NCI-H1105 (cell line): ENCODE measurements around the gene NABP1.

Experiments
- DNase-seq: peaks from one replicate; lab custom pipeline; 2025; lab: John Stamatoyannopoulos, UW

Gene NABP1

DNA sequence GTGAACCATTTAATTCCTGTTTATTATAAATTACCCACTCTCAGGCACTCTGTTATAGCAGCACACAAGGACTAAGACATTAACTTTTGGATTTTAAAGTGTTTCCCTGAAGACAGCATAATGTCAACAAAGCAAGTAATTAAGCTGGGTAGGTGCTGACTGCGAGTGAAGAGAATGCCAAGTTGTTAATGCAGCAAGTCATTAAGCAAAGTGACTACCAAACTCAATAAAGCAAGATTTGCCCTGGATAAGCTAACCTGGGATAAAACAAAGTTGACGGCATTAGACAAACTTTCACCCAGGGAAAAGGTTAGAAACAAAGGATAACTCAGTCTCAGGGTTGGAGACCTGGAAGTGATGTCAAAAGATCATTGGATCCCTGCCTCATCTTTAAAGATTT is 28.4 kb upstream of the NABP1 start:
- no peak for DNase-seq

DNA sequence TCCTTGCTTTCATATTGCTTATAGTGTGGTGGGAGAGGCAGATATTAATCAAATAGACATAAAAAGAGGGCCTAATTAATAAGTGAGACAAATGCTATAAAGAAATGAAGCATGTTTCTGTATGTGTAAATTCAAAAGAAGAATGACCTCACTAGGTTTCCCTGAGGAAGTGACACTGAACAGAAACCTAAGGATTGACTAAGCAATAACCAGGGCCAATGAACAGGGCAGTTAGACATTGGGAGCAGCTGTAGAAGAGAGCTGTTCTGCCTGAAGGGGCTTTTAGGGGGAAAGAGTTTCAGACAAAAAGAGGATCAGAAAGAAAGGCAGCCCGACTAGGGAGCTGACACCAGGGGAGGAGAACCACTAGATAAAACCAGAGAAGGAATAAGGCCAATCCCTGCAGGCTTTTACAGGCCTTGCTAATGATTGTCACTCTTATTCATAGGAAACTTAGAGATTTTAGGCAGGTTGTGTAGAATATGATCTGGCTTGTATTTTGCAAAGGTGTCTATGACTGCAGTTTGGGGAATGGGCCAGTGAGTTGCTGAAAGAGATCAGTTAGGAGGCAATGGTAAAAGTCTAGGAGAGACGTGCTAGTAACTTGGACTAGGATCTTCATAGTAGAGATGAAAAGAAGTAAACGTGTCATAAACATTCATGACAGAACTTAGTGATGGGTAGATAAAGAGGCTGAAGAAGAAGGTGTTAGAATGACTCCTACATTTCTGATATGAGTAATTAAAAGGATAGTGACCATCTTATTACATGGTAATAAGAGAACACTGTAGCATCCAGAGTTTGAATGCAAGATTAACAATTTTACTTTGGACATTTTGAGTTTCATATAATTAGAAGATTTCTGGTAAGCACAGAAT is 26.8 kb upstream of the NABP1 start:
- no peak for DNase-seq

DNA sequence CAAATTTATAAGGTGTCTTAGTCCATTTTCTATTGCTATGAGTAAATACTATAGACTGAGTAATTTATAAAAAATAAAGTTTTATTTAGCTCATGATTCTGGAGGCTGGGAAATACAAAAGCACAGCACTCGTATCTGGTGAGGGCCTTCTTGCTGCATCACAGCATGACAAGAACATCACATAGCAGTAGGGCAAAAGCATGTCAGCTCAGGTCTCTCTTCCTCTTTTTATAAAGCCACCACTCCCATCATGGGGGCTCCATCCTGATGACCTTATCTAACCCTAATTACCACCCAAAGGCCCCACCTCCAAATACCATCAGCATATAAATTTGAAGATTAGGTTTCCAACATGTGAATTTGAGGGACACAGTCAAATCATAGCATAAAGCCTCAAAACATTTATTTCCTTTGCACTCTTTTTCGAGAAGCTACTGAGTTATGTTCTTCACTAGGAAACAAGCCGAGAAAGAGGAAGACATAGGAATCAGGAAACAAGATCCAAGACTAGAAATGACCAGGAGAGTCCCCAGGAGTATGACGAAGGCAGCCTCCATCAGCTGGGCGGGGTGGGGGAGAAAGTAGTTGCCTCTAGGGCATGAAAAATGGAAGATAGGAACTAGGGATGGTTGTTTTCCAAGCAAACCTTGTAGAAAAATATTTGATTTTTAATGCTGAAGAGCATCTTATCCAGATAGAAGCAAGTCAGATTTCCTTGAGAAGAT is 24.1 kb upstream of the NABP1 start:
- no peak for DNase-seq

DNA sequence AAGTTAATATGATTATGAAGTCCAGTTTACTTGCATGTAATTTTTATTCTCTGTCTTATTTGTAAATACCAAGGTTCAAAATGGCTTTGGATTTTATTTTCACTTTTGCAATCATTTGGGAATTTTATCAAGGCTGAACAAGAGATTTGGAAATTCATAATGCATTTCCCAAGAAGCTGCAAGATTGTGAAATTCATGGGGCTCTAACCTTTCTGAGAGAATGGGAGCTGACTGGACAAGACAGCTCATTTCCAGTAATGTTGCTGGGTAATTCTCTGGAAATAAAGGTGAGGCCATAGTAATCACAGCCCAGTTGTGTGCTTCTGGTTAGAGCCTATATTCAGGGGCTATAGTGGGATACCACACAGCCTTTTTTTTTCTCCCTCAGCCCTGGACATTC is 21.5 kb upstream of the NABP1 start:
- DNase-seq = no peak

DNA sequence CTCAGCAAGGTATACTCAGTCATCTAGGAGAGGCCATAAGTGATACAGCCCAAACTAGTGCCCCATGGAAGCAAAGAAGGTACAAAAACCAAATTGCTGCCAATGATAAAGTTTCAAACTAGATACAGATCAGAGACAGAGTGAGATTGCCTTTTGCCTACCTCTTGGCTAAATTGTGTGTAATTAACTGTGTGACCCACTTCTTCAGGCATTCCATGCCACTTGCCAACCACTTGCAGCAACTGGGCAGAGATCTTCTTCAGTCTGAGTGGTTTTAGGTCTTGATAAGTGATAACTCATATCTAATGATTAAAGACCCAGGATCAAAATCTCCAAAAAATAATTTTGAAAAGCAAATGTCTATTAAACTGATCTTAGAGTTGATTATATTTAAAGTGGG is 21.1 kb upstream of the NABP1 start:
- DNase-seq = no peak

DNA sequence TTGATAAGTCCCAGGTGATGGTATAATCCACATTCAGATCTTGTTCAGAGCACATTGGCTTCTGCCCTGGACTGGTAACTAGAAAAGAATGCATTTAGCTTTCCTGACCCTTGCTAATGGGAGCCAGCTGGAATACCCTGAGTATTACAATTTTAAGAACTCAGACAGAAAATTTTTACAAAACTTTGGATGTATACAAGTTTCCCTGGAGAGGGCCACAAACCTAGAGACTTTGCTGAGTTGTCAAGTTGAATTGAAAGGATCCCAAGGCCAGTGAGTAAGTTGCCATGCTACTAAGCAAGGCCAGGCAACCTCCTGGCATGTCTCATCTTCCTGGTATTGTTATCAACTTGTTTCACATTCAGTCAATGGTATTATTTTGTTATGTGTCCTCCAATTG is 20.0 kb upstream of the NABP1 start:
- no peak for DNase-seq

DNA sequence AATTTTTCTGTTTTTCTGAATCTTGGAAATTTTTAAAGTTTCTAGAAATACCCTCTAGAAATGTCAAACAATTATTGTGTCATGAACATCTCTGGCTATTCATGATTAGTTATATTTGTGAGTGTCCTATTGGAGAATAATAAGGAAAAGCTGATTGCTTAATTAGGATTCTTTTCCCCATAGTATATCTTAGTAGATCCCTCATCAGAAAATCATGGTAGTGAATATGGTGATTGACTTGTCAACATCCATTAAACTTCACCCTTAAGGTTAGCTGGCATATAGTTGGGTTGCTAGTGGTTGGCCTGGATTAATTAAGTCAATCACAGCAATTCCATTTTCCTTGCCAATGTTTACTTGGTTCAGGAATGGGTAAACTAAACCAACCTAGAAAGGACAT is 18.7 kb upstream of the NABP1 start:
- no peak for DNase-seq

DNA sequence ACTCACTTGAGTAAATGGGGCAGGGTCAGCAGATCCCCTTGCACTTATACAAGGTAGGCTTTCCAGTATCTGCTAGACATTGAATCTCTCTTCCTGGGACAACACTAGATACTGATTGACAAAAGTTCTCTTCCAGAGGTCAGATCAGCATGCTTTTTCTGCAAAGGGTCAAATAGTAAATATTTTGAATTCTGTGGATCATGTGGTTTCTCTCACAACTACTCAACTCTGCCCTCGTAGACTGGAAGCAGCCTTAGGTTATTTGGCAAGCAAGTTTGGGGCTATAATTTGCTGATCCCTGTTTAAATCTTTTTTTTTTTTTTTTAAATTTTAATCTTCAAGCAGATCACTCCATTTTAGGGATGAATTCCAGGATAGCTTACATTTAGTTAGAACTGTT is 17.4 kb upstream of the NABP1 start:
- DNase-seq = no peak

DNA sequence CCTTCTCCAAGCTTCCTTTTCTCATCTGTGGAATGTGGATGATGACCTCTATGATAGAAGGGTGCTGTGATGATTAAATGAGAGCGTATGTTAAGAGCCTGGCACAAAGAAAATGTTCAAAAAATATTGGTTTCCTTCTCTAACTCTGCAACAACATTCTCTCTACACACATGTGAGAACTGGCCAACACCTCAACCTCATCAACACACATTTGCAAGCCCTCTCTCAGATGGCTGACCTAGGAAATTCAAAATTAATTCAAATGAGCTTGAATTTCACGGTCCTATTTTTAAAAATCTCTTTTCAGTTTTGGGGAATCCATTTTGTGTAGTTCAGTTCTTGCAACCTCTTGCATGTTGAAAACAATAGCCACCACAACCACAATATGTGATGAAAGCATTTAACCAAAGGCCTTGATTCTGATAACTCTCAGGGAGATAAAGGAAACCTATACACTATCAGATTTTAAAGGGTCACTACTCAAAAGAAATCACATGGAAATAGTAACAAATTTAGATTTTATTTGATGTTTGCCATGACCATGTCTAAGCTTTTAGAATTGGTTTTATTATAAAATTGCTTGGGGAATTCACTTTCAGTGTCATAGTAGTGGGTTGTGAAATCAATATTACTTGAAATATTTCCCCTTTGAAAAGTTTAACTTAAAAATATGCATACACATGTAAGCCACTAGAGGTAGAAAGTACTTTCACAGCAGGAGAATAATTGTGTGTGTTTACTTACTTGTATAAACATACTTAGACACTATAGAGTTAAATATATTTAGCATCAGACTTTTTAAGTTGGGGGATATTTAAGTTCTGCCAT is 16.6 kb upstream of the NABP1 start:
- DNase-seq = no peak

DNA sequence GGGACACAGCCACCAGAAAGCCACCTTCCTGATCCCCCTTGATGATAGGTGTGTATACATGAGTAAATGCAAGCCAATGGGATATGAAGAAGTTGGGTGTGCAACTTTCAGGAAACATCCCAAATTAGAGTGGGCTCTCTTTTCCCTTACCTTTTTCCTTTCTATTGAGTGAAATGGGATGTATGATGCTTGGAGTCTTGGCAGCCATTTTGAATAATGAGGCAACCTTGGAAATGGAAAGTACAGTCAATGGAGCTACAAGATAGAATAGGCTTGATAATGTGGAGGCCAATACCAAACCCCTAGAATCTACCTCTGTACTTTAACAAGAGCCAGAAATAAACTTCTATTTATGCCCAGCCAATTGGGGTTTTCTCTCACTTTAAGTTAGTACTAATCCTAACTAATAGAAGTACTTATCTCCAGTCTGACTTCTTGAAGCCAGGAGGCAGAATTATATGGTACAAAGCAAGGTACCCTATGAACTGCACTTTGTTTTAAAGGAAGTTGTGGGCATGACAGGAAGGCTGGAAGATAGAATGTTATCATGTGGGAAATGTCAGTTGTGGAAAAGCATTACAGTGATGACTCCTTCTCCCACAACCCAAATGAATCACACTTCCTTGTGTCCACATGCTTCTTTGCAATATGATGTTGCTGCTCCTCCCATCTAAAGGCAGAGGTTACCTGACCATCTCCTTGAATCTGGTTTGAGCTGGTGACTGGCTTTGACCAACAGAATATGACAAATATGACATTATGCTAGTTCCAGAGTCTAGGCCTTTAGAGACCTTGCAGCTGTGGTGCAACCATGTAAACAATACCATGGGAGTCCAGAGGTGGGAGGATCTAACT is 12.9 kb upstream of the NABP1 start:
- no peak for DNase-seq

DNA sequence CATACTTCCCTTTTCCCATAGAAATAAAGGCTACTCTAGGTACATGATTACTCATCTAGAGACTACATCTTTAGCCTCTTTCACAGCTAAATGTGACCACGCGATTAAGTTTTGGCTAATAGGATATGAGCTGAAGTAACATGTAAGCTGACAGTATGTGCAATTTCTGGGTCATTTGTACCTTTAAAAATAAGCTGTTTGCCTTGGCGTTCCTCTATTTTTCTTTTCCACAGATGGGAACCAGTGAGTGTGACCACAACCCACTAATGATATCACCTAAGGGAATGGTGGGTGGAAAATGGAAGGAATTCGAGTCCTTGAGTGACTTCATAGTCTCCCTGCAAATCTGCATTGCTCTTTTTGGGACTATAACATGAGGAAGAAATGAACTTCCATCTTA is 11.7 kb upstream of the NABP1 start:
- DNase-seq = no peak

DNA sequence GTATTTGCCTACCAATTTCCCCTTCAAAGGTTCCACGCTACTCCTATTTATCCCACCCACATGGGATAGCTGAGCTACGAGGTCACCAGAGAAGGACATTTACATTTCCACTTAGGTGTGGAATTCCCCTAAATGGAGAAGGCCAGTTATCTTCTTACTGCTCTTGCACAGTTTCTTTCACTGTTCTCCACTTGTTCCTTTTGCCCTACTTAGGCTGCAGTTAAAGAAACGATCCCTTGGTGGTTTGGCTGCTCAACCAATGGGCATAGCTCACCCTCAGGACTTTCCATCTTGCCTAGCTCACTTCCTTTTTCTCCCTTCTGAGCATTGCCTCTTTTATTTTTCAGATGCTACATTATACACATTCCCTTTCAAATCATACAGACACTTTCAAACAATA is 11.2 kb upstream of the NABP1 start:
- no peak for DNase-seq

DNA sequence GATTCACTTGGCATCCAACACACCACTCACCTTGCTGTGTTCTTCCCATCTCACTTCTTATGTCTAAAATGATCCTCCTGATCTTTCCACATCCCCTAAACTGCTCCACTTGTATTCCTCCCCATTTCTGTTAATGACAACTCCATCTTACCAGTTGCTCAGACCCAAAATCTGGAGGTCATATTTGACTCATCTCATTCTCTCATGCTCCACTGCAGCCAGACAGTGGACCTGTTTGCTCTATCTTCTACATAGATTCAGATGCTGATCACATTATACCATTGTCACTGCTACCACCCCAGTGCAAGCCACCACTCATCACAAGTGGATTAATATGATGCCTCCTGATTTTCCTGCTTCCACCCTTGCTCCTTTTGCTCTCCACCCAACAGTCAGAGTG is 7.9 kb upstream of the NABP1 start:
- no peak for DNase-seq

DNA sequence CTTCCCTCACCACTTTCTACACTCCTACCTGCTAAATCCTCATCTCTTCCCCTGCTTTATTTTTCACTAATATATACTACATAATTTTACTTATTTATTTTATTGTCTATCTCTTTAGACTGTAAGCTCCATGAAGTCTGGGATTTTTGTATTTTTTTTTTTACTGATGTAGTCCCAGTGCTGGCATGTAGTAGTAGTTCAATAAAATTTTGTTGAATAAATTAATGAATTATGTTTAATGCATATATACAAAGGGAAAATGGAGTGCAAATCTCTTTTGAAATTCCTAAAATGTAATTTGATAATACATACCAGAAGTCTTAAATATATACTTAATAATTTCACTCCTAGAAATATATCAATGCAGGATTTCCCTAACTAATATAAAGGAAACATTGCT is 7.1 kb upstream of the NABP1 start:
- DNase-seq = no peak

DNA sequence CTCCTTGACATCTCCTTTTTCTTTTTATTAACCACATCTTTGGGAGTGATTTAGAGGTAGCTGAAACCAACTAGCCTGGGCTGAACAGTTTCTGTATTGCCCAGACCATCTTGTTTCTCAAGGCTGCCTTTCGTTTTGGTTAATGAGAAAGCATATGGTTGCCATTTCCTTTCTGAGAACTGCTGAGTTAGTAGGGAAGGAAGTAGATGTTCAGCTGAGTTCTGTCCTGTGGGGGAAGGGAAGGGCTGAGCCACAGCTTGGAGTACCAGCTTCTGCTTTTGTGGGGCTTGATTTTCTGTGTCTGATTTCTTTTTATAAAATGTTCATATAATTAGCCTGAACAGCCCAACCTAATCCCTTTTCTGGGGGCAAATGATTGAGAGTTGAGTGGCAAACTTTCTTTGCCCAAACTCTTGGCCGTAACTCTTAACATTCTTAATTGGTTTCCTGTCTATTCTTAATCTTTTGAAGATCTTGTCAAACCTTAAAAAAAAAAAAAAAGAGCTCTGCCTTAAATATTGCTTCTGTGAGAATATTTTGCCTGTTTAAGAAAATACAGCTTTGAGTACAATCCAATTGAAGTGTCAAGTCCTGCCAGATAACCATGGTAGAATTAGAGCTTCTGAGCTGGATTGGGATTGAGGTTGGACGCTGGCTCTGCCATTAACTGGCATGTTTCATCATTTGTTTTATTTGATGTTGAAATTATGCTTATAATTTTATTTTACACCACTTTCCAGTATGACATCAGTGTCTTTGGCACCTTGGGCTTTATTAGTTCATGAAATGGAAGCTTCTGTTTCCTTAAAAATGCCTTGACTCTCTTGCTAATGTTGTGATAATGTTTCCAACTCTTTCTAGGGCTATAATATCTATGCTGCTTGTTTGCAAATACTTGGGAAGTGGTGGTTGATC is 1.9 kb upstream of the NABP1 start:
- no peak for DNase-seq

DNA sequence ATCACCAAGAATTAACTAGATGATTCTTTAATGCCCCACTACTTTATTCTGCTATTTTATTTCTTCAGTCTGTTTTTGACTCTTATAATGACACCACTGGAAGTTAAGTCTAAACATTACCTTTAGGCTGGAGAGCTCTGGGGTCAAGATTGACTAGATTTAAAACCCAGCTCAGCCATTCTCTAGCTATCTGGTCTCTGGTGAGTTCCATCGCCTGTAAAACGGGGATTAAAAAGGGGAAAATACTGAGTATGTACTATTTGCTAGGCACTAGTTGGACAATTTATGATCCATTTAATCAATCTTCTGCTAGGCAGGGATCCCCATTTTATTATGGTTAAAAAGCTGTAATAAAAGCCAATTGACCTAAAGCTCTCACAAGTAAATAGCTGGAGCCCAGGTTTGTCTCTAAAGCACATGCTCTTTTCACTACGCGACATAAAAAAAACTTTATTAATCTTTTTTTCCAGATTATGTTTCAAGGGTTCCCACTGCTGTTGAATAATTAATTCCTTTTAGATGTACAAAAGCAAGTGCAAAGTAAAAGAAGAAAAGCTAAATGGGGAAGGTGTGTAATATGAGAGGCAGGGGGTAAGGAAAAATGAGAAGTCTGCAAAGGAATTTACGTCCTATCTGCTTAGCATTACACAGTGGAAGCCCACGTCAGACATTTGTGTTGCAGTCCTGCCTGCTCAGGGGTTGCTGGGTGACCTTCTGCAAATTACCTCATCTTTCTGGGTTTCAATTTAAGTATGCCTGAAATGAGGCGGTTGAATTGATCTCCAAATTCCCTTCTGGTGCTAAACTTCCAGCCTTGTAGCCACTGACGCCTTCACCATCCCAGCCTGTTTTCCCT is 918 bp upstream of the NABP1 start:
- no peak for DNase-seq

DNA sequence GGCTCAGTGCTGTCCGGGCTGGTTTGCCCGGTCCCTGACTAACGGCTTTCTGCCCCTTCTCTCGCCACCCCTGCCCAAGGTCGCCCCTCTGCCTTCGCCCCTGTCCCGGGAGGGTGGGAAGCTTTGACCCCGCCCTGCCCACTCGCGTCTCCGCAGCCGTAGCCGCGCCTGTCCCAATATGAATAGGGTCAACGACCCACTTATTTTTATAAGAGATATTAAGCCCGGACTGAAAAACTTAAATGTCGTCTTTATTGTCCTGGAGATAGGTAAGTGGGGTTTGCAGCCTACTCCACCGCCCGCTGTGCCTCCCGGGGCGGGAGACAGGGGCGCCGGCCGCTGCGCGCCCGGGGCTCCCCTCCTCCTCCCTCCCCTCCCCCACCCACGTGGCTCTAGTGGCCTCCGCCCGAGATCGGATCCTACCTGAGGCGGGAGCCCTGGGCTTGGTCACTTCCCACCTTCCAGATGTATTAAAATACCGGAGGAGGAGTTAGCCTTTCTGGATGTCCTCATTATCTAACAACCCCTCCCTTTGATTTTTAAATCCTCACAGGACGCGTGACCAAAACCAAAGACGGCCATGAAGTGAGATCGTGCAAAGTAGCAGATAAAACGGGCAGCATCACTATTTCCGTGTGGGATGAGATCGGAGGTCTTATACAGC is 633 bp downstream of the NABP1 start:
- DNase-seq = no peak

DNA sequence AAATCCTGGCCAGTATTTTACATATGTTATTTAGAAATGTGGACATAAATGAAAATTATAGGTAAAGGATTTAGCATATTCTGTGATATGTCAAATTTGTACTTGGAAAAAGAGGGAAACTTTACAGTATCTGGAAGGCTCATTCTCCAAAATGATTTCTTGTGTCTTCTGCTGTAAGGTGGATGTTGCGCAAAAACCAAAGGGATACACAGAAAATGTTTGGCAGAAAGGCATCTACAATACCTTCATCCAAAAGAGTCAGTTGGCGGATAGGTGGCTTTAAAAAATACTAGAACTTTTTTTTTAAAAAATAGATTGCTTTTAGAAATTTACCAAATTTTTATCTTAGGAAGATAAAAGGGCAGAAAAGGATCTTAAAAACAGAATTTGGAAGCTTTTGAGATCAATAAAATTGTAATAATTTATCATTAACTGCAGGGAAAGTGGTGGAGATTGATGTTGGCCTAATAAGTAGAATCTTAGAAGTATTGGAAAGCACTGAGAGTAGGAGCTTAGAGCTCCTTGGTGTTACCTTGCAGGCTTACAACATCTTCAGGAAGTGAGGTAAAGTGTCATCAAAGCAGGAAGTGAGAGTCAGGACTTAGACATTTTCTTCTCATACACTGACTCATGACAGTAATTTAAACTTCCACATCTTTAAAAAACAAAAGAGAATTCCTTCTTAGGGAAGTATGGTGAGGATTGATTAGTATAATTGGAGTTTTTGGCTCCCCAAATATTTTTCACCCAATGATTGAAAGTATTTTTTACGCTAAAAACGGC is 2.1 kb downstream of the NABP1 start:
- no peak for DNase-seq
